GM23338 (cell line): ENCODE data around the gene GNPTAB. TPM values are rescaled to one million over a fixed set of nuclear protein-coding genes. Genes with fewer than 3 reads are reported as not detected.

Experiments used
- ATAC-seq: fragments of 200-7000 bp; cut with Tn5 transposase; 3 replicates; pipeline ENCODE4 v1.9.1; 2020
- DNase-seq: peaks from one replicate; pipeline ENCODE4 v3.0.0-alpha.2; 2015; ENCODE audit warnings: low spot score
- H2AFZ ChIP-seq: fragments of 200-600 bp; sonication (generic); 2 replicates; pipeline ENCODE4 v1.8.0; 2016; ENCODE audit warnings: antibody characterized with exemption, mild to moderate bottlenecking, moderate library complexity
- H3F3A ChIP-seq: fragments of 200-600 bp; sonication (generic); replicated peaks from 2 replicates; pipeline ENCODE4 v1.8.0; 2017; ENCODE audit warnings: antibody characterized with exemption, mixed run types, low read depth
- H3K27ac ChIP-seq: fragments of 200-600 bp; sonication (generic); 2 replicates; pipeline ENCODE4 v1.6.1; 2016; ENCODE audit warnings: low read depth
- H3K27me3 ChIP-seq: fragments of 200-600 bp; sonication (generic); 2 replicates; pipeline ENCODE4 v1.8.0; 2016; ENCODE audit warnings: mild to moderate bottlenecking, mixed run types, moderate library complexity; ENCODE audit not compliant: insufficient read depth
- H3K36me3 ChIP-seq: fragments of 200-600 bp; sonication (generic); 2 replicates; pipeline ENCODE4 v1.8.0; 2016; ENCODE audit warnings: mild to moderate bottlenecking; ENCODE audit not compliant: insufficient read depth
- H3K4me1 ChIP-seq: fragments of 200-600 bp; sonication (generic); 2 replicates; pipeline ENCODE4 v1.8.0; 2016; ENCODE audit warnings: mild to moderate bottlenecking, moderate library complexity; ENCODE audit not compliant: insufficient read depth
- H3K4me2 ChIP-seq: fragments of 200-600 bp; sonication (generic); 2 replicates; pipeline ENCODE4 v1.7.1; 2017; ENCODE audit warnings: mixed run types
- H3K4me3 ChIP-seq: fragments of 200-600 bp; sonication (generic); 2 replicates; pipeline ENCODE4 v1.6.1; 2016; ENCODE audit warnings: mixed run types
- H3K79me2 ChIP-seq: fragments of 200-600 bp; sonication (generic); replicated peaks from 2 replicates; pipeline ENCODE4 v1.8.0; 2017; ENCODE audit warnings: mild to moderate bottlenecking; ENCODE audit not compliant: insufficient read depth
- H3K9me2 ChIP-seq: fragments of 200-600 bp; sonication (generic); 2 replicates; pipeline ENCODE4 v1.8.0; 2017; ENCODE audit not compliant: insufficient read depth
- H4K20me1 ChIP-seq: fragments of 200-600 bp; sonication (generic); replicated peaks from 2 replicates; pipeline ENCODE4 v1.8.0; 2017; ENCODE audit warnings: mild to moderate bottlenecking; ENCODE audit not compliant: insufficient read depth
- H3K27ac Mint-ChIP-seq: 2 replicates; pipeline ENCODE4 v1.8.0; 2020; ENCODE audit warnings: inconsistent platforms, mild to moderate bottlenecking, moderate library complexity, mixed read lengths
- H3K27me3 Mint-ChIP-seq: 3 replicates; pipeline ENCODE4 v1.8.0; 2022; ENCODE audit warnings: low read depth, mild to moderate bottlenecking, moderate library complexity, mixed read lengths, inconsistent platforms; ENCODE audit not compliant: insufficient read depth, poor library complexity
- H3K36me3 Mint-ChIP-seq: 3 replicates; pipeline ENCODE4 v1.8.0; 2021; ENCODE audit warnings: low read depth, mild to moderate bottlenecking, inconsistent platforms, moderate library complexity, mixed read lengths
- H3K4me1 Mint-ChIP-seq: 3 replicates; pipeline ENCODE4 v1.8.0; 2020; ENCODE audit warnings: mild to moderate bottlenecking, inconsistent platforms, mixed read lengths
- H3K4me3 Mint-ChIP-seq: 3 replicates; pipeline ENCODE4 v1.8.0; 2021; ENCODE audit warnings: moderate library complexity, mild to moderate bottlenecking, inconsistent platforms, mixed read lengths
- H3K9me3 Mint-ChIP-seq: 3 replicates; pipeline ENCODE4 v1.8.0; 2020; ENCODE audit warnings: moderate library complexity, mild to moderate bottlenecking, inconsistent platforms, mixed read lengths
- CREB1 ChIP-seq: fragments of 250-450 bp; sonication (Bioruptor Pico); IDR thresholded peaks from 2 replicates; pipeline ENCODE4 v1.5.0; 2020; ENCODE audit warnings: low read depth, mild to moderate bottlenecking, moderate library complexity
- CTCF ChIP-seq, 2 experiments: fragments of 200-600 bp in 1 of 2; sonication (generic) in 1 of 2; conservative IDR thresholded peaks; 2 replicates each; pipeline versions ENCODE4 v1.5.1 to v1.6.1; 2016 to 2017; ENCODE audit warnings: antibody characterized with exemption in 2 of 2, low read depth in 2 of 2, mild to moderate bottlenecking in 2 of 2, moderate library complexity in 1 of 2
- ETS1 ChIP-seq: IDR thresholded peaks from 2 replicates; pipeline ENCODE4 v1.6.1; 2016; ENCODE audit warnings: antibody characterized with exemption
- EZH2 ChIP-seq: fragments of 200-600 bp; sonication (generic); IDR thresholded peaks from one replicate; pipeline ENCODE4 v1.8.0; 2017; ENCODE audit warnings: antibody characterized with exemption, mild to moderate bottlenecking, low read depth; ENCODE audit not compliant: unreplicated experiment
- EZH2phosphoT487 ChIP-seq: fragments of 200-600 bp; sonication (generic); IDR thresholded peaks from one replicate; pipeline ENCODE4 v1.8.1; 2018; ENCODE audit warnings: antibody characterized with exemption; ENCODE audit not compliant: unreplicated experiment
- JUNB ChIP-seq: IDR thresholded peaks from one replicate; pipeline ENCODE4 v1.6.1; 2016; ENCODE audit warnings: antibody characterized with exemption; ENCODE audit not compliant: unreplicated experiment
- NANOG ChIP-seq: IDR thresholded peaks from 2 replicates; pipeline ENCODE4 v1.6.1; 2016; ENCODE audit warnings: antibody characterized with exemption, borderline replicate concordance
- POLR2AphosphoS5 ChIP-seq: IDR thresholded peaks from 2 replicates; pipeline ENCODE4 v1.6.1; 2016; ENCODE audit warnings: antibody characterized with exemption, low read depth
- REST ChIP-seq: IDR thresholded peaks from one replicate; pipeline ENCODE4 v1.6.1; 2018; ENCODE audit warnings: antibody characterized with exemption; ENCODE audit not compliant: unreplicated experiment
- STAT1 ChIP-seq: IDR thresholded peaks from one replicate; pipeline ENCODE4 v1.6.1; 2016; ENCODE audit warnings: antibody characterized with exemption; ENCODE audit not compliant: unreplicated experiment
- ZNF114 ChIP-seq: fragments of 250-450 bp; sonication (Bioruptor Pico); IDR thresholded peaks from 2 replicates; pipeline ENCODE4 v1.5.0; 2020; ENCODE audit warnings: mild to moderate bottlenecking, moderate library complexity
- ZNF331 ChIP-seq: fragments of 250-450 bp; sonication (Bioruptor Pico); IDR thresholded peaks from 2 replicates; pipeline ENCODE4 v1.5.0; 2020; ENCODE audit warnings: low read depth, mild to moderate bottlenecking, moderate library complexity
- ZNF462 ChIP-seq: fragments of 250-450 bp; sonication (Bioruptor Pico); IDR thresholded peaks from 2 replicates; pipeline ENCODE4 v1.5.0; 2020; ENCODE audit warnings: mild to moderate bottlenecking, moderate library complexity
- polyA plus RNA-seq: library from polyadenylated mRNA; unstranded; fragments of >200 nt; fragmentation: Nextera tagmentation; extraction: Ambion mirVana; gene quantifications from 2 replicates; pipeline ENCODE4 v1.2.1, GENCODE V29; 2016
- total RNA-seq: library from RNA; depleted of rRNA; stranded (reverse); fragments of >200 nt; shearing (Covaris generic); gene quantifications from 2 replicates; pipeline ENCODE4 v1.2.3, GENCODE V29; 2014

The GNPTAB gene
- total and polyA plus RNA-seq, 2 experiments from 2014 or later: 23.6 to 58.3 TPM

- TF ChIP-seq JUNB: no peak
- TF ChIP-seq CREB1 (CRISPR knock-in tag): no peak
These were observed 19.4 kb upstream of the GNPTAB start (continued) for GRCh38 chr12:101850199-101850598.

- Histone ChIP-seq H3K4me2 (no peak overlapping the region), H4K20me1 (no peaks in the 10 kb centered on the region)
- H3K36me3 Mint-ChIP-seq: no peaks in the 10 kb centered on the region
These were observed 16.6 kb upstream of the GNPTAB start for GRCh38 chr12:101847325-101847724.

More at GRCh38 chr12:101847325-101847724, 16.6 kb upstream of the GNPTAB start:
- no peak overlapping the region for H3K4me3 Mint-ChIP-seq
- no peak for ATAC-seq
- DNase-seq: no peak
- Histone ChIP-seq H3K4me3 (no peak overlapping the region), H3K36me3 (no peaks in the 10 kb centered on the region), H3K79me2 (no peaks in the 10 kb centered on the region), H3K27me3 (no peaks in the 10 kb centered on the region), H3K4me1 (no peaks in the 10 kb centered on the region), H3K9me2 (no peaks in the 10 kb centered on the region), H3K27ac (no peak overlapping the region), H3F3A (no peaks in the 10 kb centered on the region), H2AFZ (no peak overlapping the region)
- no peaks in the 10 kb centered on the region for H3K9me3 Mint-ChIP-seq
- peaks cover 2% of the 10 kb centered on the region for H3K27me3 Mint-ChIP-seq
- no peaks in the 10 kb centered on the region for H3K4me1 Mint-ChIP-seq
- TF ChIP-seq ZNF462 (CRISPR knock-in tag): no peak
- TF ChIP-seq EZH2phosphoT487: no peak
- TF ChIP-seq CTCF (conservative IDR thresholded peaks at IDR 0.05; ENCODE audit: low read depth in 2 of 2): no peak
- TF ChIP-seq JUNB: no peak
- TF ChIP-seq NANOG: no peak
- no peak for TF ChIP-seq ZNF114 (CRISPR knock-in tag)
- TF ChIP-seq POLR2AphosphoS5: no peak
- no peak for TF ChIP-seq EZH2
- no peak for TF ChIP-seq CREB1 (CRISPR knock-in tag)
- TF ChIP-seq STAT1: no peak
- no peak for TF ChIP-seq ZNF331
- no peak for TF ChIP-seq ETS1
- no peak for TF ChIP-seq REST
- no peak overlapping the region for H3K27ac Mint-ChIP-seq
